HG02588 (cell line): ENCODE data around the gene CMIP.
"Not testable (repeated sequence)": the region's sequence is repeated elsewhere in the genome, so short reads cannot be mapped to it uniquely, and the experiment has no call there.

Experiments
- ATAC-seq: cut with Tn5 transposase; IDR thresholded peaks from one replicate; pipeline ENCODE4 v1.9.1; 2021; ENCODE audit warnings: mild to moderate bottlenecking, moderate library complexity; ENCODE audit not compliant: unreplicated experiment

Gene CMIP

DNA sequence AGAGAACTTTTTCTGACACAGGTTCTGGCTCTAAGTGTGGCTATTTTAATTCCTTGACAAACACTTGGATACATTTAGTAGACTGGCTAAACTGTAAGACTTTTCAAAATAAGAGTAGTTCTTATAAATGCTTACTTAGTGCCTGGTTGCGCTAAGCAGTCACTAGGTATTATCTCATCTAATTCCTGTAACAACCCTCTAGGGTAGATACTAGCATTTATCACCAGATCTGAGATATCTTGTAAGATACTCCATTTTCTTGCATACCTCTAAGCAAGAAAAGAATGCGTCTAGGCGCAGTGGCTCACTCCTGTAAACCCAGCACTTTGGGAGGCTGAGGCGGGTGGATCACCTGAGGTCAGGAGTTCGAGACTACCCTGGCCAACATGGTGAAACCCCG, 131.2 kb downstream of the CMIP start:
- ATAC-seq, result no peak

- ATAC-seq, result no peak
Observed at GRCh38 chr16:81576696-81577095, 132.1 kb downstream of the CMIP start.

- ATAC-seq, result not testable (repeated sequence)
Observed at GRCh38 chr16:81577272-81577671, 132.7 kb downstream of the CMIP start.

- ATAC-seq, result no peak
Observed at GRCh38 chr16:81578076-81578475, 133.5 kb downstream of the CMIP start.

DNA sequence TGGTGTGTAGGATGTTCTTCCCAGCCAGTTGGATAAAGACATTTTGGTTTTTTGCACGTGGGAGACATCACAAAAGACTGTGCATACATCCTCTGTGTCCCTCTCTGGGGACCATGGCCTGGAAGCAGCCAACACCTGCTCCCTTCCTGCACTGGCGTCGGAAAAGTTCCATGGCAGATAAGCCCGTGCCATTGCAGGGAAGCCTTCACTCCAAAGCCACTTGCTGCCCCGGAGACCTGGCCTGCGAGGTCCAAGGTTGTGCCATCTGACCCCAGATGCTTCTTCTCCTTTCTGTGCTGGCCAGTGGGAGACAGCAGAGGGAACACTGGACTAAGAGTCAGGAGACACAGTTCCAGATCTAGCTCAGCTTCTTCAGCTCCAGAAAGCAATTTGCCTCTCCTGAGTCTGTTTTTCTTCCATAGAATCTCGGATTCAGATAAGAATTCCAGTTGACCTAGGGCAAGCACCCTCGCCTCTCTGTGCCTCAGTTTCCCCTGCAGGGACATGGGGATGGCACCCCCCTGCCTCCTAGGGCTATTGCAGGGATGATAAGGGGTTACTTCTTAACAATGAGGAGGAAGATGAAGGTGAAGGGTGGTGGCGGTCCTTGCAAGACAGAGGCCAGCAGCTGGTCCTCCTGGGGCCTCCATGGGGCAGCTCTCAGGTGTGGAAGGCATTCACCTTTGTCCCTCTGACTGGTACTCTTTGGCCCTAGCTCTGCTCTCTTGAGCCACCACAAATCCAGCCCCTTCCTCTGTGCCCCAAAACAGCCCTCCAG, 134.2 kb downstream of the CMIP start:
- no peak for ATAC-seq

DNA sequence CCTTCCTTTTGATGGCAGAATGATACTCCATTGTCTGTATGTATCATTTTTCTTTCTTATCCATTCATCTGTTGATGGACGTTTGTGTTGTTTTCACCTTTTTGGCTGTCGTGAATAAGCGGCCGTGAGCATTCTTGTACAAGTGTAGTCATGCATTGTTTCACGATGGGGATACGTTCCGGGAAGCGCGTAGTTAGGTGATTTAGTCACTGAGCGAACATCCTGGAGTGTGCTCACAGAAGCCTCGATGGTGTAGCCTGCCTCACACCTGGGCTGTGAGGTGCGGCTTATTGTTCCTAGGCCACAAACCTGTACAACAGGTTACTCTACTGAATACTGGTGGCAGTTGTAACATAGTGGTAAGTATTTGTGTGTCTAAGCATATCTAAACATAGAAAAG, 136.5 kb downstream of the CMIP start:
- ATAC-seq, result no peak

- ATAC-seq, result no peak
Observed at GRCh38 chr16:81582655-81583441, 138.2 kb downstream of the CMIP start.

DNA sequence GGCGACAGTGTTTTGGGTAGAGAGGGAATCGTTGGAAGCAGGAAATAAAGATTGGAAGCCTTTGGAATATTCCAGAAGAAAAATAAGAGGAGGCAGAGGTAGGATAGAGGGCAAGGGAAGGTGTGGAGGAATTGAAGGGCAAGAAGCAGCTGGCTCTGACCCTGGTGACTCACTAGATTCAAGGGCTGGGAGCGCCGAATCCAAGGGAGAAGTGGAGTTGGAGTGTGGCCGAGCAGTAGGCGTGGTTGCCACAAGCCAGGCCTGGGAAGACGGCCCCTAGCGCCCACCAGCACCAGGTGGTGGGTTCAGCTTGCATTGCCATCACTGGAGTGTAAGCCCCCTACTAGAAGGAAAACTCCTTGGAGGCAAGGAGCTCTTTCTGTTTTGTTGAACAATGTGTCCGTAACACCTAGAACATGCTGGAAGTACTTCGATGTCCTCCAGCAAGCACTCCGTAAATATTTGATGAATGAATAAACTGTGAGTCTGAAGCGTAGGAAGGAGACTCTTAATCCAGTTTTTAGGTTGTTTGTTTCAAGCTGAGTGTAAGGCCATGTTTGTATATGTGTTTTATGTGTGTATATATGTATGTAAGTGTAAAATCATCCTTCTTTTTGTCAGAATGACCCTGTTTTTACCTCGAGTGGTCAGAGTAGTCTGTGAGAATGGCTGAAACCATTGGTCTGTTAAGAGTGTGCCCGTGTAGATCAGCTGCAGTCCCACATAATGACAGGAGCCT, 139.5 kb downstream of the CMIP start:
- no peak for ATAC-seq

GRCh38 chr16:81585785-81586184, 141.2 kb downstream of the CMIP start:
- no peak for ATAC-seq

DNA sequence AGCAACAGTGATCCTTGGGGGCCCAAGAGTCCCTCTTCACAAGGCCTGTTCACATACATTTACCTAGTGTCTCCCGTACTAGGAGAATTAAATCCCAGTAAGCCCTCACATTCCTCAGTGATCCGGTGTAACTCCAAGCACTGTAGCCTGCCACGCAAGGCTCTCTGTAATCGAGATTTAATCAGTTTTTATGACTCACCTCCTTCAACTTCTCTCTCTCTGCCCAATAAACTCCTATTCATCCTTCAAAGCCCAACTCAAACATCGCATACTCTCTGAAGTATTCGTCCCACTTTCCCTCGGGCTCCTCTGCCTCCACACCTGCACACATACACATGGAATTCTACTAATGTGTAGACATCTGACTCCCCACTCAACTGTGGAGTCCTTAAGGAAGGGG, 141.8 kb downstream of the CMIP start:
- no peak for ATAC-seq

- ATAC-seq, result no peak
Observed at GRCh38 chr16:81586977-81587625, 142.5 kb downstream of the CMIP start.

DNA sequence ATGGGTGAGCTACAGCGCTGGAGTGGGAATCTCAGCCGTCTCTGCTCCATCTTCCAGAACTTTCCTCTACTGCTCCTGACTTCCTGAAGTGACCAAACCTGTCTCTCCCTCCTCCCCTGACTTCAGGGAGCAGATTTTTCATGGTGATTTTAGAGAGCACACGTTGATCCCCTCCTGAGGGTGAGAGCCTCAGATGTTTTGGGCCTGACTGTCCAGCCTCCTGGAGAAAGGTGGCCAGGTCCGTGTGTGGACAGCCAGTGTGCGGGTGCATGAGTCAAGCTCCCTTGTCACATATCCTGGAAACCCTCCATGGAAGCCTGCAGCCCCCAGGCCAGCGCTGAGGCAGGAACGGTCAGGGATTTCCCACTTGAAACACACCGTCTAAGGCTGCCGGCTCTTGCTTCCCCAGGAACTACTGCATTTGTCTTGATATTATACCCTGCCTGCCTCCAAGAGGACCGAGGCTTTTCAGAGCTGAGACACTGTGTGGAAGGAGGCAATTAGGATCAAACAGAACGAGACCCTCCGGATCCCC, 143.1 kb downstream of the CMIP start:
- no peak for ATAC-seq

DNA sequence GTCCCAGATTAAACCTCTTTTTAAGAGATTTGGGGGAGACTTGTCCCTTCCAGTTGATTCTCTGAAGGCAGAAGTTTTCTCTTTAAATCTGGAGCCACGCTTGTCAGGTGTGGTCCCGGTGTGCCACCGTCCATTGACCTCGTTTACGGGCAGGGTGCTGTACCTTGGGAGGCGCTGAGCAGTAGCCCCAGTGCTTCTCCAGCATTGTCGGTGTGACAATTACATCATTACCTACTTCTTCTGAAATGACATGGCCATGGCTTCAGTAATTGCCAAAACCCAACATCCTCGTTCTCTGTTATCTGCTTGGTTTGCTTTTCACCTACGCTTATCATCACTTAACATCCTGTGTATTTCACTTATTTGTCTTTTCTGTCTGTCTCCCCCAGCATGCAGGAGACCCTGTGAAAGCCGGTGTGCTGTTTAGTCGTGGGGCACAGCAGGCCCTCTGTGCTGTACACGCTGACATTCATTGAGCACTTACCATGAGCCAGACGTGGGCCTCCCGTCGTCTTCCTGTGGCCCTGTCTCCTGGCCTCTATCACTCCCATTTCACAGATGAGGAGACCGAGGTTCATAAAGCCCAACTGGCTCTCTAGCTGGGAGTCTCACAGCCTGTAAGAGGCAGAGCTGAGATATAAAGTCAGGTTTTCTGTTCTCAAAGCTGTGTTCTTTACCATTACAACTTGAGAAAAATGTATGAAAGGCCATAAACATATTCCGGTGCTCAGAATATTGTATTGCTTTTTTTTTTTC, 143.9 kb downstream of the CMIP start:
- no peak for ATAC-seq

- no peak for ATAC-seq
Observed at GRCh38 chr16:81589975-81590650, 145.5 kb downstream of the CMIP start.

- no peak for ATAC-seq
Observed at GRCh38 chr16:81590714-81591544, 146.3 kb downstream of the CMIP start.

DNA sequence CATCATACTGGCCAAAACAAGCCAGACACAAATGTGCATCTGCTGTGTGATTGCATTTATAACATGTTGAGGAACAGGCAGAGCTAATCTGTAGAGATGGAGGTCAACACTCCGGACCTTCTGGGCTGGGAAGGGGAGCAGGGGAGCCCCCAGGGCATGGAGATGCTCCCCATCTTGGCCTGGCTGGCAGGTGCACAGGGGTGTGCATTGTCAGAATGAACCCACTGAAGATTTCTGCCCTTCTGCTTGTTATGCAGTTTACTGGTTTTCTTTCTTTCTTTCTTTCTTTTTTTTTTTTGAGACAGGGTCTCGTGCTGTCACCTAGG, 146.9 kb downstream of the CMIP start:
- no peak for ATAC-seq

GRCh38 chr16:81592353-81592866, 147.8 kb downstream of the CMIP start:
- ATAC-seq, result no peak

GRCh38 chr16:81593481-81593880, 148.9 kb downstream of the CMIP start:
- ATAC-seq, result no peak
